A673 (cell line): ENCODE results near the gene TAF4.

Experiments used
- CTCF ChIP-seq: fragments of 300-800, 200-600 bp; sonication (generic); conservative IDR thresholded peaks from 2 replicates; pipeline ENCODE4 v1.5.1; 2017; ENCODE audit warnings: low read depth, mild to moderate bottlenecking, antibody characterized with exemption, low read length, moderate library complexity, mixed read lengths
- EZH2 ChIP-seq: fragments of 200-600 bp; sonication (generic); IDR thresholded peaks from 2 replicates; pipeline ENCODE4 v1.6.1; 2017; ENCODE audit warnings: borderline replicate concordance, low read depth, mild to moderate bottlenecking, mixed read lengths, antibody characterized with exemption, low read length; ENCODE audit not compliant: poor library complexity, severe bottlenecking

GRCh38 chr20:62087632-62088031 lies 22.0 kb upstream of the TAF4 start:
- TF ChIP-seq CTCF = no peak
- no peak for TF ChIP-seq EZH2
